Measurements from ENCODE around the gene CDYL2. TPM values are rescaled to one million over a fixed set of nuclear protein-coding genes. Genes with fewer than 3 reads are reported as not detected.

Gene CDYL2
- 5.2 and 15.7 TPM in 2 replicates for total RNA-seq (2014; rRNA removed; shearing (Covaris generic))
- 1.9 and 2.1 TPM in 2 replicates for polyA plus RNA-seq (2016; fragmentation: Nextera tagmentation; extraction: Ambion mirVana)

- Histone ChIP-seq H3K9me3 (ENCODE audit: low read depth) (no peaks in the 10 kb centered on the region), H3K9me2 (ENCODE audit: insufficient read depth) (no peaks in the 10 kb centered on the region), H3K4me3 (peak within 1 kb of the TSS; percentile 83), H3K79me2 (ENCODE audit: insufficient read depth) (peaks cover 32% of the 10 kb centered on the region), H2AFZ (peak within 1 kb of the TSS; percentile 76), H3K27ac (no peak within 1 kb of the TSS), H3K9ac (peak within 1 kb of the TSS; percentile 66), H3K4me1 (ENCODE audit: insufficient read depth) (peaks cover 11% of the 10 kb centered on the region; the same call in 1 of the 2 replicates), H3K36me3 (ENCODE audit: low read depth) (no peaks in the 10 kb centered on the region), H3K27me3 (replicated peaks; ENCODE audit: insufficient read depth) (no peaks in the 10 kb centered on the region), H3F3A (ENCODE audit: insufficient read depth) (peaks cover 9% of the 10 kb centered on the region), H4K20me1 (ENCODE audit: insufficient read depth) (no peaks in the 10 kb centered on the region), H3K4me2 (ENCODE audit: unreplicated experiment) (no peak within 1 kb of the TSS)
- in situ Hi-C loops (cut with MboI): no loop called here
- WGBS, 2 experiments (ENCODE audit: low coverage in 1 of 2, low lambda C conversion rate in 2 of 2, missing lambda C conversion rate in 2 of 2): 5 to 20% methylated on average over 9 to 43 of the region's 63 CpGs
- peak; percentile 75 for DNase-seq
- TF ChIP-seq EZH2phosphoT487 (IDR thresholded peaks at IDR 0.05; ENCODE audit: insufficient read depth, low read depth) (no peak), EZH2 (IDR thresholded peaks at IDR 0.05; ENCODE audit: insufficient read depth, poor library complexity, severe bottlenecking) (no peak)
These were observed at the start of gene CDYL2 for GRCh38 chr16:80804526-80805383. Gene CDYL2, minus strand, starts transcription at chr16:80804598. Its CDS starts 425 bp downstream, at chr16:80804173.

DNA sequence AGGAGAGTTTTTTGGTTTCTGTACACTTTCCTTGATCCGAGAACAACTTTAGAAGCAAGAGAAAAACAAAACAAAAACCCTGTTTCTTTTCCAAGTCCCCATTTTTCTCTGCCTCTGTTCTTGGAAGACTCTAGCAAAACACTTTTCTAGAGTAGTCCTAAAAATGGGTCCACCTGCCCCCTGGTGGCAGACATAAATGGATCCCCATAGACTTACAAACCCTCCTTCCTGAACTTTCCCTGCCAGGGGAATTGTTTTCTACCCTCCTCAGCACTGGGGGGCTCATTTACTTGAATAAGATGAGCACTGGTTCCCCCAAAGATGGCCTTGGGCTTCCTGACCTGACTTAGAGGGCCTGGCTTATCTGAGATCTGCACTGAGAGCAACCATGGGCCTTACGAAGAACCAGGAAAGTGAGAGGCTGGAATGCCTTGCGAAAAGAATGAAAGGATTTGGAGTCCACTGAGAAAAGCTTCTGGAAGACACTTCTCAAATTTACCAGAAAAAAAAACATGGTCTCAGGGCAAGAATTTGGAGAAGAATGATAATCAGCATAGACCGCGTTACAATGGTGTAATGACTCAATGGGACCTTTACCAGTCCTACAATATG, 48.0 kb upstream of the CDYL2 start:
- Histone ChIP-seq H3K9me2 (ENCODE audit: insufficient read depth) (no peaks in the 10 kb centered on the region), H3K79me2 (ENCODE audit: insufficient read depth) (no peaks in the 10 kb centered on the region), H3K36me3 (ENCODE audit: low read depth) (no peaks in the 10 kb centered on the region), H4K20me1 (ENCODE audit: insufficient read depth) (no peaks in the 10 kb centered on the region), H3K27me3 (replicated peaks; ENCODE audit: insufficient read depth) (no peaks in the 10 kb centered on the region), H3K4me3 (no peak overlapping the region), H2AFZ (no peak overlapping the region), H3K27ac (no peak overlapping the region), H3K9ac (no peak overlapping the region), H3F3A (ENCODE audit: insufficient read depth) (no peaks in the 10 kb centered on the region), H3K4me2 (ENCODE audit: unreplicated experiment) (no peak overlapping the region), H3K9me3 (ENCODE audit: low read depth) (no peaks in the 10 kb centered on the region), H3K4me1 (ENCODE audit: insufficient read depth) (no peaks in the 10 kb centered on the region)
- 69 to 73% methylated on average over 5 of the region's 5 CpGs for WGBS, 2 experiments (ENCODE audit: low coverage in 1 of 2, low lambda C conversion rate in 2 of 2, missing lambda C conversion rate in 2 of 2)
- in situ Hi-C loops (cut with MboI): no loop called here
- no peak for TF ChIP-seq EZH2phosphoT487 (IDR thresholded peaks at IDR 0.05; ENCODE audit: insufficient read depth, low read depth)
- TF ChIP-seq EZH2 (IDR thresholded peaks at IDR 0.05; ENCODE audit: insufficient read depth, poor library complexity, severe bottlenecking): no peak
- DNase-seq: peak; percentile 43

- Histone ChIP-seq H3K9ac (no peak overlapping the region), H3K27ac (no peak overlapping the region), H3K4me1 (ENCODE audit: insufficient read depth) (no peaks in the 10 kb centered on the region), H3K36me3 (ENCODE audit: low read depth) (no peaks in the 10 kb centered on the region), H3F3A (ENCODE audit: insufficient read depth) (no peaks in the 10 kb centered on the region), H4K20me1 (ENCODE audit: insufficient read depth) (no peaks in the 10 kb centered on the region), H3K9me2 (ENCODE audit: insufficient read depth) (no peaks in the 10 kb centered on the region), H3K27me3 (replicated peaks; ENCODE audit: insufficient read depth) (no peaks in the 10 kb centered on the region), H3K9me3 (ENCODE audit: low read depth) (no peaks in the 10 kb centered on the region), H3K79me2 (ENCODE audit: insufficient read depth) (no peaks in the 10 kb centered on the region), H2AFZ (no peak overlapping the region), H3K4me2 (ENCODE audit: unreplicated experiment) (no peak overlapping the region), H3K4me3 (no peak overlapping the region)
- no peak for TF ChIP-seq EZH2 (IDR thresholded peaks at IDR 0.05; ENCODE audit: insufficient read depth, poor library complexity, severe bottlenecking)
- DNase-seq: no peak
- in situ Hi-C loops (cut with MboI): no loop called here
- WGBS, 2 experiments (ENCODE audit: low coverage in 1 of 2, low lambda C conversion rate in 2 of 2, missing lambda C conversion rate in 2 of 2): 16 to 24% methylated on average over 6 of the region's 6 CpGs
These were observed 47.4 kb upstream of the CDYL2 start for GRCh38 chr16:80851831-80852230.

GRCh38 chr16:80850757-80851156, 46.4 kb upstream of the CDYL2 start:
- Histone ChIP-seq H3K27ac (no peak overlapping the region), H2AFZ (no peak overlapping the region), H3K79me2 (ENCODE audit: insufficient read depth) (no peaks in the 10 kb centered on the region), H3K27me3 (replicated peaks; ENCODE audit: insufficient read depth) (no peaks in the 10 kb centered on the region), H3K9me2 (ENCODE audit: insufficient read depth) (no peaks in the 10 kb centered on the region), H3K36me3 (ENCODE audit: low read depth) (no peaks in the 10 kb centered on the region), H3K9ac (no peak overlapping the region), H3K4me2 (ENCODE audit: unreplicated experiment) (no peak overlapping the region), H3F3A (ENCODE audit: insufficient read depth) (no peaks in the 10 kb centered on the region), H3K9me3 (ENCODE audit: low read depth) (no peaks in the 10 kb centered on the region), H3K4me1 (ENCODE audit: insufficient read depth) (no peaks in the 10 kb centered on the region), H3K4me3 (no peak overlapping the region), H4K20me1 (ENCODE audit: insufficient read depth) (no peaks in the 10 kb centered on the region)
- no peak for DNase-seq
- TF ChIP-seq EZH2phosphoT487 (IDR thresholded peaks at IDR 0.05; ENCODE audit: insufficient read depth, low read depth) (no peak), EZH2 (IDR thresholded peaks at IDR 0.05; ENCODE audit: insufficient read depth, poor library complexity, severe bottlenecking) (no peak)
- in situ Hi-C loops (cut with MboI): no loop called here
